H54 (cell line): Measurements from ENCODE around the gene ATG13.
A peak's percentile ranks its signal among the peaks of the same experiment; 100 is the strongest.

Experiments used
- DNase-seq: peaks from one replicate; pipeline ENCODE4 v3.0.0; 2011; ENCODE audit warnings: low spot score, mixed read lengths; ENCODE audit not compliant: insufficient read length
- FAIRE-seq: peaks from 3 replicates; lab custom pipeline; 2011; peaks lifted over from hg19 to GRCh38; lab: Jason Lieb, UNC
- POLR2A ChIP-seq: IDR thresholded peaks from 2 replicates; pipeline ENCODE4 v1.6.1; 2011; ENCODE audit warnings: low read depth, mild to moderate bottlenecking, low read length

The ATG13 gene

GRCh38 chr11:46597609-46598219, 19.6 kb upstream of the ATG13 start:
- DNase-seq (no peak), FAIRE-seq (peak; percentile 61)
- TF ChIP-seq POLR2A, result no peak

- no peak for TF ChIP-seq POLR2A
- FAIRE-seq (no peak), DNase-seq (no peak)
Observed at GRCh38 chr11:46599340-46600193, 17.8 kb upstream of the ATG13 start.

GRCh38 chr11:46600194-46600960, 17.0 kb upstream of the ATG13 start:
- no peak for DNase-seq
- FAIRE-seq, result no peak
- TF ChIP-seq POLR2A, result no peak

- FAIRE-seq (no peak), DNase-seq (no peak)
- TF ChIP-seq POLR2A, result no peak
Observed at GRCh38 chr11:46601129-46601528, 16.2 kb upstream of the ATG13 start.

GRCh38 chr11:46603704-46604308, 13.5 kb upstream of the ATG13 start:
- no peak for FAIRE-seq
- DNase-seq, result no peak
- TF ChIP-seq POLR2A, result no peak

- no peak for FAIRE-seq
Observed at GRCh38 chr11:46604796-46605195, 12.6 kb upstream of the ATG13 start.

GRCh38 chr11:46607516-46607915, 9.8 kb upstream of the ATG13 start:
- no peak for TF ChIP-seq POLR2A
- no peak for FAIRE-seq
- DNase-seq, result no peak

More at GRCh38 chr11:46604796-46605195, 12.6 kb upstream of the ATG13 start:
- no peak for DNase-seq
- TF ChIP-seq POLR2A, result no peak

GRCh38 chr11:46609386-46609785, 8.0 kb upstream of the ATG13 start:
- DNase-seq, result no peak
- no peak for TF ChIP-seq POLR2A
- FAIRE-seq, result no peak

- no peak for TF ChIP-seq POLR2A
- FAIRE-seq, result no peak
- no peak for DNase-seq
Observed at GRCh38 chr11:46611526-46612304, 5.6 kb upstream of the ATG13 start.

GRCh38 chr11:46612326-46612725, 5.0 kb upstream of the ATG13 start:
- no peak for DNase-seq
- FAIRE-seq, result no peak
- no peak for TF ChIP-seq POLR2A

- FAIRE-seq (no peak), DNase-seq (peak; percentile 45)
- no peak for TF ChIP-seq POLR2A
Observed at GRCh38 chr11:46615756-46616155, 1.6 kb upstream of the ATG13 start.

GRCh38 chr11:46616551-46617133, 711 bp upstream of the ATG13 start:
- FAIRE-seq (no peak), DNase-seq (no peak)
- no peak; the same call in 1 of the 2 replicates for TF ChIP-seq POLR2A

- TF ChIP-seq POLR2A, result no peak
- no peak for FAIRE-seq
Observed at GRCh38 chr11:46617972-46618314, 590 bp downstream of the ATG13 start.

More at GRCh38 chr11:46617972-46618314, 590 bp downstream of the ATG13 start:
- no peak for DNase-seq
